Mucosa of stomach (tissue), 1 donor: ENCODE measurements around the gene NEMP2.
A peak's percentile ranks its signal among the peaks of the same experiment; 100 is the strongest.

Experiments
- H3K27me3 ChIP-seq: one replicate; pipeline ENCODE4 v1.7.0; 2013; ENCODE audit warnings: mild to moderate bottlenecking, low read length; ENCODE audit not compliant: control insufficient read depth, insufficient read depth
- H3K36me3 ChIP-seq: one replicate; pipeline ENCODE4 v1.7.0; 2013; ENCODE audit warnings: low read length; ENCODE audit not compliant: control insufficient read depth, insufficient read depth
- H3K4me1 ChIP-seq: one replicate; pipeline ENCODE4 v1.7.0; 2013; ENCODE audit warnings: mild to moderate bottlenecking, low read length; ENCODE audit not compliant: control insufficient read depth, insufficient read depth
- H3K4me3 ChIP-seq: one replicate; pipeline ENCODE4 v1.7.0; 2013; ENCODE audit warnings: low read length
- H3K9ac ChIP-seq: one replicate; pipeline ENCODE4 v1.7.0; 2013; ENCODE audit warnings: mild to moderate bottlenecking, low read length, moderate library complexity
- H3K9me3 ChIP-seq: one replicate; pipeline ENCODE4 v1.7.0; 2013; ENCODE audit warnings: mild to moderate bottlenecking, low read length, moderate library complexity; ENCODE audit not compliant: control insufficient read depth
- donor health status: Pancreatic carcinoma.

The NEMP2 gene, protein sequence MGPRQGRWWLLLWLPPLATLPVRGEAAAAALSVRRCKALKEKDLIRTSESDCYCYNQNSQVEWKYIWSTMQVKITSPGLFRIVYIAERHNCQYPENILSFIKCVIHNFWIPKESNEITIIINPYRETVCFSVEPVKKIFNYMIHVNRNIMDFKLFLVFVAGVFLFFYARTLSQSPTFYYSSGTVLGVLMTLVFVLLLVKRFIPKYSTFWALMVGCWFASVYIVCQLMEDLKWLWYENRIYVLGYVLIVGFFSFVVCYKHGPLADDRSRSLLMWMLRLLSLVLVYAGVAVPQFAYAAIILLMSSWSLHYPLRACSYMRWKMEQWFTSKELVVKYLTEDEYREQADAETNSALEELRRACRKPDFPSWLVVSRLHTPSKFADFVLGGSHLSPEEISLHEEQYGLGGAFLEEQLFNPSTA

DNA sequence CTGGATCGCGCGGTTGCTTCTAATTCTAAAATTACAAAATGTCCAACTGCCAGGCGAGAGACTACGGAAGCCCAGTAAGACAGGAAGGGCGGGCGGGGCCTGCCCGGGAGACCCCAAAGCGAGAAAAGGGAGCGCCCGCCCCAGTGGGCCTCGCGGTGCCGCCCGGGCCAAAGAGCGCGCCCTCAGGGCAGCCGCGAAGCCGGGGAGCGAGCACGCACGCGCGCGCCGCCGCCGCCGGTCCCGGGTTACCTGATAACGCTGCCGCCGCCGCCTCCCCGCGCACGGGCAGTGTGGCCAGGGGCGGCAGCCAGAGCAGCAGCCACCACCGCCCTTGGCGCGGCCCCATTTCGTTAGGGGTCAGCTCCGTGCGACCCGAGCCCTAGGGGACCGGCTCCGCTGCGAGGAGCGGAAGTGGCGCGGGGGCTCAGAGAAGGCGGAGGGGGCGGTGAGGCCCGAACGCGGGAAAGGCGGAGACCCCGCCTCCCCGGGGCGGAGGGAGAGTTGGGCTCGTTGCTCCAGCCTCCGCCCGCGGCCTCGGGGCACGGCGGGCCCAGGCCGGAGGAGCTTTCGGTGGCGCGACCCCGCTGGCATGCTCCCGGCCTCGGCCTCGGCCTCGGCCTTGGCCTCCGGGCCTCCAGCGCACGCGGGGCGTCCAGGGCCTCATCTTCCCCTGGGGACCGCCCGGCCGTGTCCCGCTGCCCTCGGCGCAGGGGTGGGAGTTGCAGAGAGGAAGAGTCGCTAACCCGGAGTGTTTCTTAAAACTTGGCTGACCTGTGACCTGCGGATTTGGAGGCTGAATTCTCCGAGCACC, at the start of gene NEMP2:
Gene NEMP2 (minus strand): TSS at position 413 of the 811 bp plus-strand sequence. CDS start 67 bp downstream, at position 346.
- Histone ChIP-seq H3K4me3 (peak within 1 kb of the TSS; percentile 85), H3K36me3 (no peaks in the 10 kb centered on the region), H3K9me3 (no peaks in the 10 kb centered on the region), H3K27me3 (no peaks in the 10 kb centered on the region), H3K9ac (peak within 1 kb of the TSS; percentile 88), H3K4me1 (peaks cover 26% of the 10 kb centered on the region)

DNA sequence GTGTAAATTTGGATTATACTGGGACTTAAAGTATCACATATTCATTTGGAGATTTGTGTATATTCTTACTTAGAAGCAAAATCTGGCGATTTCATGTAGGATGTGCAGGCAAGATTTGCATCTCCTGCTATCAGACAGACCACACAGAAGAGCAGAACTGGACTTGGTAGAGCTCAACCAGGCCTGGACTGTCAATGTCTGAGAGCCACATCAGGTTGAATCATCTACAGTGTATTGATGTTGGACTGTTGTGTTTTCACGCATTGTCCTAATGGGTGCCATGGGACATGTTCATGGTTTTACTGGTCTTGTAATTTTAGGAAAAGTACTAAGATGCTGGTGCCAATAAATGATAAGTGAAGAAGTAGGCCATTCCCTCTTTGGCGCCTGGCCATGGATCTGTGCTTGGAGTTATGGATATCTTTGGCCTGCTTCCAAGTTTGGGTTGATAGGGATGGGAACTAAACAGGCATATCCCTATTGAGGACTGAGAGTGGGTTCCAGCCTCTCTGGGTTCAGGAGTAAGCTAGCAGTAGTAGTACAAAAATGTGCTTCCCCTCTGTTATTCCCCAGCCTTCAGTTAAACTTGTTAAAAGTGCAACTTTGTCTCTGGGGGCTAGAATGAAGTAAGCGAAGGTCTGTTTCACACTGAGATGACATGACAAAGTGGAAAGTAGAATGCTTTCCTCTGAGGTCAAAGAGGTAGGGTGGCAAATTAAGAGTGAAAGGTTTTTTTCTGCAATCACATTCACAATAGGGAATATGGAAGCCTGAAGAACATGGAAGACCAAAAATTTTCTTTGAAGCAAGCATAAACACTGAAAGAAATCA, 49.2 kb upstream of the NEMP2 start:
- Histone ChIP-seq H3K9ac (no peak overlapping the region), H3K4me1 (peaks cover 19% of the 10 kb centered on the region), H3K4me3 (no peak overlapping the region), H3K36me3 (no peaks in the 10 kb centered on the region), H3K9me3 (no peaks in the 10 kb centered on the region), H3K27me3 (no peaks in the 10 kb centered on the region)

DNA sequence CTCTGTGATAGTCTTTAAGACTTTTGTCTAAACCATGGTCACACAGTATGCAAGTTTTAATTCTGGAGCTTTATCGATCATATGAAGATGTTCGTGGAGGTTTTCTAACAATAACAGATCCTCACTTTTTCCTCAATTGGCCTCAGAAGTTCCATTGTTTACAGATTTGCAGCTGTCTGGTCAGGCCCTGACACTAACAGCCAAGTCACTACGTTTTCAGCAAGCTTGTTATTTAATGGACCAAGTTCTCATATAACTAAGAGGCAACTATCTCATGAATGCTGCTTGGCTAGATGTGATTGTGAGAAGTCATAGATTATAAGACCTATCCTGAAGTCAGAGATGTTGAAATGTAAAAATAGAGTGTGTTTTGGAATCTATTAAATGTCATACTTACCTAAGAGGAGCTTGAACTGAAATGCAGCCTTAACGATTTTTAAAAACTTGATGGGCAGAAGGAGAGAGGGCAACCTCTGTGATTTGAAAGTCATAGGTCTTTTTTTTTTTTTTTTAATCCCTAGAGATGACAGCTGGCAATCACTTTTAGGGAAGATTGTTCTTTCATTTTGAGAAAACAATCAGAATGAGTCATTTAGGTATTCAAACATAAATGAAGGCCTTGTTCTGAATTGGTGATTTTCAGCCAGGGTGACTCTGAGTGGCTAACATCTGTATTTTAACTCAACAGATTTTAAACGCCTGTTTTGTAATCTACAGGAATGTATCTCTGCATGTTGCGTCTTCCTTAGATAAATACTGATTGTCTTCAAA, 48.4 kb upstream of the NEMP2 start:
- Histone ChIP-seq H3K9ac (no peak overlapping the region), H3K36me3 (no peaks in the 10 kb centered on the region), H3K27me3 (no peaks in the 10 kb centered on the region), H3K9me3 (no peaks in the 10 kb centered on the region), H3K4me3 (no peak overlapping the region), H3K4me1 (peaks cover 27% of the 10 kb centered on the region)

DNA sequence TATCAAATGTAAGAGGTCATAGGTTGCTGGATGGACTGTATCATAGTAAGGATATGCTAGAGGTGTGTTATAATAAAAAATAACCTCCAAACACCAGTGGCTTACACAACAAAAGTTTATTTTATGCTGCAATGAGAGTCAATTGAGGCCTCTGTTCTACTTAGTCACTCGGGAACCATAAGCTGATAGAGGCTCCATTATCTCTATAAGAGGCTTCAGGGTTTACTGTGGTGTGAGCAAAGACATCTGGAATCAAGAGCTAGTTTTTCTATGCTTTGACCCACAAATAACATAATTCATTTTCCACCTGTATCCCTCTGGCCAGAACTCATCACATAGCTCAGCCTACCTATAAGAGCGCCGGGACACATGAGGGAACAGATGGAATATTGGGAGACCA, 47.5 kb upstream of the NEMP2 start:
- Histone ChIP-seq H3K4me3 (no peak overlapping the region), H3K4me1 (peaks cover 31% of the 10 kb centered on the region), H3K36me3 (no peaks in the 10 kb centered on the region), H3K9ac (no peak overlapping the region), H3K9me3 (no peaks in the 10 kb centered on the region), H3K27me3 (no peaks in the 10 kb centered on the region)

DNA sequence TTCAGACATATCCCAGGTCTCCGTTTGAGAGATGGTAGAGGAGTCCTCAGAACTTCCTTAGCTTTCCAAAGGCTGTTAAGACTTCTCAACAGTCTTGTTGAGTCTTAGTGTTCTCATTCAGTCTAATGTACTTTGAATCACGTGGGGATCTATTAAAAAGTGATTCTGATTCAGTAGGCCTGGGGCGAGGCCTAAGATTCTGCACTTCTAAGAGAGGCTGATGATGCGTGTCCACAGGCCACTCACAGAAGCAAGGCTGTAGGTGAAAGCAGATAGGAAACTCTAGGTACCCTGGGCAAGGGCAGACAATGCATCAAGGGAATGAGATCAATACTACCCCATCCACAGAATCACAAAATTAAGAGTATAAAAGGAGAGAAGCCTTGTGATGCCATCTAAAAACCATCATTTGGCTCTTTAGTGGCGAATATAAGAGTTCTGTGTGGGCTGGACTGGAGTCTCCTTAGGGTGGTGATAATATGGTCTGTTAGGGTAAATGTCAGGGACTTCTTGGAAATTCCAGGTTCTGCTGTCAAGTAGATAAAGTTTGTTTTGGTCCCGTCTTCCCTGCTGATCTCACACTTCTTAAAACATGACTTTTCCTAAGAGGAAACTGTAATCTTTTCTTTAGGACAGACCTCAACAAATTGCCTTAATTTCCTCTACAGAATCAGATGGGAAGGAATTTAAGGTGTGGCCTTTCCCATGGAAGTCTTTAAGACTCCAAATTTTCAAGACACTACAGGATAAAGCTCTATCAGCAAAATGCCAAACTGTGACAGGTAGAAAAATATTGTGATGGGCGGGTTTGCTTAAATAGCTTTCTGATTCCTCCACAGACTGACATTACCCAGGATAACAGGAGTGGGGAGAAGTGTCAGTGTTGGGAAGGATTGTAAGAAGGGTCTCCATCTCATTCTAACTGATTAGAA, 45.7 kb upstream of the NEMP2 start:
- Histone ChIP-seq H3K4me3 (no peak overlapping the region), H3K9ac (no peak overlapping the region), H3K36me3 (no peaks in the 10 kb centered on the region), H3K9me3 (no peaks in the 10 kb centered on the region), H3K4me1 (peaks cover 41% of the 10 kb centered on the region), H3K27me3 (no peaks in the 10 kb centered on the region)

DNA sequence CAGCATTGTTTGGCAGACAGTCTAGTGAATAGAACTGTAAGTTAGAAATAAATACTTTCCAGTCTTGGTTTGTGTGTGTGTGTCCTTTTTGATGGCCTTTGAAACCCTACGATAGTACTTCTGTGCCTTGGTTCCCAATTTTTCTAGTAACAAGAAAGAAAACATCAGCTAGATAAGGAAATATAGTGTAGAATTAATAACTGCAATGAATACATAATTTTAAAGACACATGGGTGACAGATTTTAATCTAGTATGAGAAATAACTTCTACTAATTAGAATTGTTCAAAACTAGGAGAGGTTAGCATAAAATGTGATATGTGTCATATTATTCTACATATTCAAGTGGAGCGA, 44.5 kb upstream of the NEMP2 start:
- H3K27me3 ChIP-seq: no peaks in the 10 kb centered on the region
- no peak overlapping the region for H3K4me3 ChIP-seq
- no peaks in the 10 kb centered on the region for H3K9me3 ChIP-seq
- H3K4me1 ChIP-seq: peaks cover 41% of the 10 kb centered on the region
- no peaks in the 10 kb centered on the region for H3K36me3 ChIP-seq
- H3K9ac ChIP-seq: no peak overlapping the region

DNA sequence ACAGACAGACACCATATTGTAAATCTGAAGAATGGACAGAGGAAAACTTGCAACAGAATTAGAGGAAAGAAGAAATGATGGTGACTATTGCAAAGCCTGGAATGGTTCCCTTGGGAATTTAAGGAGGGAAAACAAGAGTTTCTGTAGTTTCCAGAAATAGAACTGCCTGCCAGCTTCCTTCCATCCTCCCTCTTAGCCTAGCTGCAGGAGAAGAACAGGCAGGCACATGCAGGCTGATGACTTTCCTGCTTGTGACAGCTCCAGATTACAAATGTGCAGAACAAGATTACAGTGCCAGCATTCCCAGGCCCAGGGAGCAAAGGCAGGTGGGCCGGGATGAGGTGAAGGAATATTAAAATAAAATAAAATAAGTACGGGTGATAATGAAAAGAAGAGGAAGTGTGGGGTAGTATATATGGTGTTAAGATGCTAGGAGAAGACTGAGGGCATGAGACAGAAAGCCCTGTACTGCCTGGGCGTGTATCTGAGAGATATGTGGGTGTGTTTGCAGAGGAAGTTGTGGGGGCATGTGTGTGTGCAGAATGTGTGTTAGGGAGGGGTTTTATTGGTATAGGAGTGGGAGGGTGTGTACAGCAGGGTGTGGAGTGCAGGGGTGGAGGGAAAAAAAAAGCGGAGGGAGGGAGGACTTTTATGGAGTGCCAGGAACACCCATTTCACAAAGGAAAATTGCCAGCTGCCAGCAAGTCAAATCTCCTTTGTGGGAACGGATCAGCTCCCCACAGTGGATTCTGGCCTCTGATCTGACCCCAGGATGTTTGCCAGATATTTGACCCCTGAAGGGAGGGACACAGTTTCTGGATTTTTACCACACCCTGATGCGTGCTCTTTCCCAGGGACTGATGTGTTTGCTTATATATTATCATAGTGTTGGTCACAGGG, 43.9 kb upstream of the NEMP2 start:
- Histone ChIP-seq H3K4me3 (no peak overlapping the region), H3K9me3 (no peaks in the 10 kb centered on the region), H3K9ac (no peak overlapping the region), H3K4me1 (peaks cover 42% of the 10 kb centered on the region), H3K27me3 (no peaks in the 10 kb centered on the region), H3K36me3 (no peaks in the 10 kb centered on the region)

DNA sequence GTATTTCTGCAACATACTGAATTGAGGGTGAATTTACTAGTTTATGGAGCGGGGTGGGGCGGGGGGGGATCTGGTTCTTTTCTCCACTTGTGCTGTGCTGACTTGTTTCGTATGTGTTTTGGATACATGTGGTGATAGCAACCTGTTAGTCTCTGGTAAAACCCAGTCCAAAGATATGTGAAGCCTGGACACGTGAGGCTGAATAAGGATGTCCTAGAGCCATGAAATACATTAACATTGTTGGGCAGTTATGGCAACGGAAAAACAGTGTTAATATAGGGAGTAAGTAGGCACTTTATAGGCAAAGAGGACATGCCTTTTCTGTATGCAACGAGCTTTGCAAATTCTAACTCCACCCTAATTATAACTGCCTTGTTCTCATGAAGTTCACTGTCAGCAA, 42.1 kb upstream of the NEMP2 start:
- H3K9ac ChIP-seq: no peak overlapping the region
- no peak overlapping the region for H3K4me3 ChIP-seq
- H3K36me3 ChIP-seq: no peaks in the 10 kb centered on the region
- H3K27me3 ChIP-seq: no peaks in the 10 kb centered on the region
- H3K9me3 ChIP-seq: no peaks in the 10 kb centered on the region
- H3K4me1 ChIP-seq: peaks cover 48% of the 10 kb centered on the region

DNA sequence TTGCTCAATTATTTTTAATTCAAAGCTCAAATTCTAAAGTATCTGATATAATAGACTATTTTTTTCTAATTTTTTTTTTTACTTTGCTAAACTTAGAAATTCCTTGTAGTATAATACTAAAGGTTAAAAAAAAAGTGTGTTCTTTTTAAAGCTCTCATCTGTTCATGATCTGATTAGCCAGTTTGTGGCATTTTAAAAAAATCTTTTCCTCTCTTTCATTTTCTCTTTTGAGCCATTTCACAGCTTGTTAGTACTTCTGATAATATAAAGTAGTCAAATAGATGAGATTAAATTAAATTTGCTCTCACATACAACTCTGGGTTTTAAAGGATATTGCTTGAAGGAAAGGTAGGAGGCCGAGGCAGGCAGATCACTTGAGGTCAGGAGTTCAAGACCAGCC, 40.7 kb upstream of the NEMP2 start:
- Histone ChIP-seq H3K4me1 (peaks cover 44% of the 10 kb centered on the region), H3K4me3 (no peak overlapping the region), H3K36me3 (no peaks in the 10 kb centered on the region), H3K9ac (no peak overlapping the region), H3K27me3 (no peaks in the 10 kb centered on the region), H3K9me3 (no peaks in the 10 kb centered on the region)

DNA sequence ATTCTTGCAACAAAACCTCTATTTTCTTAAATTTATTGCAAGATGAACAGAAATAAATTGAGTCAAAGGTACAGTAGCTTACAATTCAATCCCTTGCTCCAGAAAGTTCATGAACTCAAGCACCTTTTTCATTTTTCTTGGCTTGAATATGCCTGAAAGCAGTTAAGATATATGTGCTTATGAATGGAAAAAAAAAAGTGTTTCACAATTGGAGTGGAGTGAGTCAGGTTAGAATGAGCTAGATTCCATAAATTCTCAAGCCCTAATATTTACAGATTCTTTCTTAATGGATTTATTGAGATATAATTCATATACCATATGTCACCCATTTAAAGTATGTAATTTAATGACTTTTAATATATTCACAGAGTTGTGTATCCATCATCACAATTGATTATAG, 39.6 kb upstream of the NEMP2 start:
- Histone ChIP-seq H3K9ac (no peak overlapping the region), H3K4me1 (peaks cover 33% of the 10 kb centered on the region), H3K27me3 (no peaks in the 10 kb centered on the region), H3K4me3 (no peak overlapping the region), H3K36me3 (no peaks in the 10 kb centered on the region), H3K9me3 (no peaks in the 10 kb centered on the region)
